Measurements from ENCODE around the gene SASH3.

- TF ChIP-seq, protein P1, sequence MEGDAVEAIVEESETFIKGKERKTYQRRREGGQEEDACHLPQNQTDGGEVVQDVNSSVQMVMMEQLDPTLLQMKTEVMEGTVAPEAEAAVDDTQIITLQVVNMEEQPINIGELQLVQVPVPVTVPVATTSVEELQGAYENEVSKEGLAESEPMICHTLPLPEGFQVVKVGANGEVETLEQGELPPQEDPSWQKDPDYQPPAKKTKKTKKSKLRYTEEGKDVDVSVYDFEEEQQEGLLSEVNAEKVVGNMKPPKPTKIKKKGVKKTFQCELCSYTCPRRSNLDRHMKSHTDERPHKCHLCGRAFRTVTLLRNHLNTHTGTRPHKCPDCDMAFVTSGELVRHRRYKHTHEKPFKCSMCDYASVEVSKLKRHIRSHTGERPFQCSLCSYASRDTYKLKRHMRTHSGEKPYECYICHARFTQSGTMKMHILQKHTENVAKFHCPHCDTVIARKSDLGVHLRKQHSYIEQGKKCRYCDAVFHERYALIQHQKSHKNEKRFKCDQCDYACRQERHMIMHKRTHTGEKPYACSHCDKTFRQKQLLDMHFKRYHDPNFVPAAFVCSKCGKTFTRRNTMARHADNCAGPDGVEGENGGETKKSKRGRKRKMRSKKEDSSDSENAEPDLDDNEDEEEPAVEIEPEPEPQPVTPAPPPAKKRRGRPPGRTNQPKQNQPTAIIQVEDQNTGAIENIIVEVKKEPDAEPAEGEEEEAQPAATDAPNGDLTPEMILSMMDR (IDR thresholded peaks at IDR 0.05; ENCODE audit: insufficient read depth, low read depth, low read length) = no peak
- TF ChIP-seq EZH2 (IDR thresholded peaks at IDR 0.05; ENCODE audit: insufficient read depth, low read length) = no peak
These were observed 11.1 kb downstream of the SASH3 start for GRCh38 chrX:129790808-129791207.
